ENCODE results near the gene AKAP13.
"Not testable (repeated sequence)": the region's sequence is repeated elsewhere in the genome, so short reads cannot be mapped to it uniquely, and the experiment has no call there.

DNA sequence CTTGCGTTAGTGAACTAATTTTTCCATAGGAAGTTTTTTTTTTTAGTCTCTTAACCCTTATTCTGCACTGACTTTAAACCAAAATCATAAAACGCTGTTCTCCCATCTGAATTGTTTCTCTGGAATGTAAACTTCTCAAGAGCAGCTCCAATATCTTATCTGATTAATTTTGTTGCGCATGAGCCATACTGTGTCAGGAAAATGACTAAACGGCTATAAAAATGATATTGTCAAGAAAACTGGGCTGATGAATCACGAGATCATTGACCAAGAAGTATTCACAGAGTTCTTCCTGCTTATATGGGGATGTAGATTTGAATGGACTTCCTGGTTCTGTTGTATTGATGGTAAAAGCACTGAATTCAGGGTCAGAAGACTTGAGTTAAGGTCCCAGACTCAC lies 37.0 kb upstream of the AKAP13 start:
- TF ChIP-seq, protein P1, sequence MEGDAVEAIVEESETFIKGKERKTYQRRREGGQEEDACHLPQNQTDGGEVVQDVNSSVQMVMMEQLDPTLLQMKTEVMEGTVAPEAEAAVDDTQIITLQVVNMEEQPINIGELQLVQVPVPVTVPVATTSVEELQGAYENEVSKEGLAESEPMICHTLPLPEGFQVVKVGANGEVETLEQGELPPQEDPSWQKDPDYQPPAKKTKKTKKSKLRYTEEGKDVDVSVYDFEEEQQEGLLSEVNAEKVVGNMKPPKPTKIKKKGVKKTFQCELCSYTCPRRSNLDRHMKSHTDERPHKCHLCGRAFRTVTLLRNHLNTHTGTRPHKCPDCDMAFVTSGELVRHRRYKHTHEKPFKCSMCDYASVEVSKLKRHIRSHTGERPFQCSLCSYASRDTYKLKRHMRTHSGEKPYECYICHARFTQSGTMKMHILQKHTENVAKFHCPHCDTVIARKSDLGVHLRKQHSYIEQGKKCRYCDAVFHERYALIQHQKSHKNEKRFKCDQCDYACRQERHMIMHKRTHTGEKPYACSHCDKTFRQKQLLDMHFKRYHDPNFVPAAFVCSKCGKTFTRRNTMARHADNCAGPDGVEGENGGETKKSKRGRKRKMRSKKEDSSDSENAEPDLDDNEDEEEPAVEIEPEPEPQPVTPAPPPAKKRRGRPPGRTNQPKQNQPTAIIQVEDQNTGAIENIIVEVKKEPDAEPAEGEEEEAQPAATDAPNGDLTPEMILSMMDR (IDR thresholded peaks at IDR 0.05), result not testable (repeated sequence)
- TF ChIP-seq POLR2A (IDR thresholded peaks at IDR 0.05), result not testable (repeated sequence)

Measured in testis (tissue), 2 donors.